ENCODE data around the gene NPFFR1. TPM values are rescaled to one million over a fixed set of nuclear protein-coding genes. Genes with fewer than 3 reads are reported as not detected.

NPFFR1 gene
- total RNA-seq, 1 experiment from 2014 or later, result not detected

GRCh38 chr10:70293169-70293843 is 9.5 kb upstream of the NPFFR1 start:
- no peak for DNase-seq (ENCODE audit: extremely low read depth, low read depth)

GRCh38 chr10:70292004-70292403 is 8.2 kb upstream of the NPFFR1 start:
- DNase-seq (ENCODE audit: extremely low read depth, low read depth), result no peak

- DNase-seq (ENCODE audit: extremely low read depth, low read depth), result no peak
Observed at GRCh38 chr10:70289739-70290138, 5.9 kb upstream of the NPFFR1 start.

- no peak for DNase-seq (ENCODE audit: extremely low read depth, low read depth)
Observed at GRCh38 chr10:70286616-70287015, 2.8 kb upstream of the NPFFR1 start.

GRCh38 chr10:70285476-70285831 is 1.6 kb upstream of the NPFFR1 start:
- DNase-seq (ENCODE audit: extremely low read depth, low read depth), result no peak

GRCh38 chr10:70284542-70285475 is 1.0 kb upstream of the NPFFR1 start:
- DNase-seq (ENCODE audit: extremely low read depth, low read depth), result no peak

- DNase-seq (ENCODE audit: extremely low read depth, low read depth), result no peak
Observed at GRCh38 chr10:70283071-70283444, 746 bp downstream of the NPFFR1 start.

- DNase-seq (ENCODE audit: extremely low read depth, low read depth), result no peak
Observed at GRCh38 chr10:70281609-70282008, 2.2 kb downstream of the NPFFR1 start.

- no peak for DNase-seq (ENCODE audit: extremely low read depth, low read depth)
Observed at GRCh38 chr10:70280099-70280498, 3.7 kb downstream of the NPFFR1 start.

GRCh38 chr10:70277396-70278030 is 6.3 kb downstream of the NPFFR1 start:
- no peak for DNase-seq (ENCODE audit: extremely low read depth, low read depth)

GRCh38 chr10:70274643-70275042 is 9.2 kb downstream of the NPFFR1 start:
- no peak for DNase-seq (ENCODE audit: extremely low read depth, low read depth)

- no peak for DNase-seq (ENCODE audit: extremely low read depth, low read depth)
Observed at GRCh38 chr10:70272925-70273316, 10.9 kb downstream of the NPFFR1 start.

- DNase-seq (ENCODE audit: extremely low read depth, low read depth), result no peak
Observed at GRCh38 chr10:70271996-70272924, 11.5 kb downstream of the NPFFR1 start.

- DNase-seq (ENCODE audit: extremely low read depth, low read depth), result no peak
Observed at GRCh38 chr10:70270952-70271351, 12.9 kb downstream of the NPFFR1 start.

- DNase-seq (ENCODE audit: extremely low read depth, low read depth), result no peak
Observed at GRCh38 chr10:70269741-70270140, 14.1 kb downstream of the NPFFR1 start.

- DNase-seq (ENCODE audit: extremely low read depth, low read depth), result no peak
Observed at GRCh38 chr10:70268376-70268775, 15.4 kb downstream of the NPFFR1 start.

GRCh38 chr10:70267161-70267933 is 16.5 kb downstream of the NPFFR1 start:
- DNase-seq (ENCODE audit: extremely low read depth, low read depth), result peak; percentile 36

- DNase-seq (ENCODE audit: extremely low read depth, low read depth), result no peak
Observed at GRCh38 chr10:70266701-70267100, 17.1 kb downstream of the NPFFR1 start.

- no peak for DNase-seq (ENCODE audit: extremely low read depth, low read depth)
Observed at GRCh38 chr10:70266056-70266455, 17.7 kb downstream of the NPFFR1 start.

All from NCI-H460 (cell line).